Measurements from ENCODE around the gene DNER.

DNER gene

DNA sequence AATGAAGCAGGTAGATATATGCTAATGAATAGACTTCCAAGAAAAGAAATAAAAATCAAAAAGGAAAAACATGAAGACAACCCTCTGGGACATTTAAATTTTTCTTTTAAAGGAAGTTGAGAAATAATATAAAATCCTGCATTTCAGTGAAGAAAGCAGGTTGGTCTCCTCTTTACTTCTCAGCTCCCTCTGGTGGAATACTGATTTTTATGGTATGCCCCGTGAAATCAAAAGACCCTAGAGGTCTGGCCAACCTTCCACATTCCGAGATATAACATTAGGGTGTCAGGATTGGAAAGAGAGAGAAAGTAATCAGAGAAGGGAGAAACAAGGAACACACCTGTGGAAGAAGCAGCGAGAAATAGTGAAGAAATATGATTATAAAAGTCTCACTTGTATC is 72.7 kb downstream of the DNER start:
- H3K4me3 ChIP-seq (ENCODE audit: low read depth, low read length): no peak overlapping the region
- no peak for DNase-seq (ENCODE audit: low read depth)
- TF ChIP-seq, protein P1, sequence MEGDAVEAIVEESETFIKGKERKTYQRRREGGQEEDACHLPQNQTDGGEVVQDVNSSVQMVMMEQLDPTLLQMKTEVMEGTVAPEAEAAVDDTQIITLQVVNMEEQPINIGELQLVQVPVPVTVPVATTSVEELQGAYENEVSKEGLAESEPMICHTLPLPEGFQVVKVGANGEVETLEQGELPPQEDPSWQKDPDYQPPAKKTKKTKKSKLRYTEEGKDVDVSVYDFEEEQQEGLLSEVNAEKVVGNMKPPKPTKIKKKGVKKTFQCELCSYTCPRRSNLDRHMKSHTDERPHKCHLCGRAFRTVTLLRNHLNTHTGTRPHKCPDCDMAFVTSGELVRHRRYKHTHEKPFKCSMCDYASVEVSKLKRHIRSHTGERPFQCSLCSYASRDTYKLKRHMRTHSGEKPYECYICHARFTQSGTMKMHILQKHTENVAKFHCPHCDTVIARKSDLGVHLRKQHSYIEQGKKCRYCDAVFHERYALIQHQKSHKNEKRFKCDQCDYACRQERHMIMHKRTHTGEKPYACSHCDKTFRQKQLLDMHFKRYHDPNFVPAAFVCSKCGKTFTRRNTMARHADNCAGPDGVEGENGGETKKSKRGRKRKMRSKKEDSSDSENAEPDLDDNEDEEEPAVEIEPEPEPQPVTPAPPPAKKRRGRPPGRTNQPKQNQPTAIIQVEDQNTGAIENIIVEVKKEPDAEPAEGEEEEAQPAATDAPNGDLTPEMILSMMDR (IDR thresholded peaks at IDR 0.05; ENCODE audit: control insufficient read depth, extremely low read depth, insufficient read depth): no peak

GRCh38 chr2:229640636-229641035 is 73.7 kb downstream of the DNER start:
- no peak overlapping the region for H3K4me3 ChIP-seq (ENCODE audit: low read depth, low read length)
- no peak for DNase-seq (ENCODE audit: low read depth)
- TF ChIP-seq, protein P1 (IDR thresholded peaks at IDR 0.05; ENCODE audit: control insufficient read depth, extremely low read depth, insufficient read depth): no peak

- DNase-seq (ENCODE audit: low read depth): no peak
- H3K4me3 ChIP-seq (ENCODE audit: low read depth, low read length): no peak overlapping the region
- TF ChIP-seq, protein P1 (IDR thresholded peaks at IDR 0.05; ENCODE audit: control insufficient read depth, extremely low read depth, insufficient read depth): no peak
Measured at GRCh38 chr2:229636571-229636970, 77.8 kb downstream of the DNER start.

DNA sequence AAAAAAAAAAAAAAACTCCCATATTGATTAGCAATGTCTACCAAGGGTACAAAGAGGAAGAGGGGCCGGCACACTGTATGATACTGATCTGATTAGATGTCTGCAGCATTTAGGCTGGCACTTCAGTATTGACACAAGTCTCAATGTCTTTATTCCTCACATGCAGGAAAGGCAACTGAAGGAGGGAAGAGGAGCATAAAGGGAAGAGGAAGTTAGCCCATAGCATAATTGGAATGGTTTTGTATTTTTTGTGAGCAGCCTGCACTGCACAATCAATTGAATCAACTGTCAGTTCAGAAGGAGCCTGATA is 79.0 kb downstream of the DNER start:
- no peak for DNase-seq (ENCODE audit: low read depth)
- H3K4me3 ChIP-seq (ENCODE audit: low read depth, low read length): no peak overlapping the region
- TF ChIP-seq, protein P1 (IDR thresholded peaks at IDR 0.05; ENCODE audit: control insufficient read depth, extremely low read depth, insufficient read depth): no peak

DNA sequence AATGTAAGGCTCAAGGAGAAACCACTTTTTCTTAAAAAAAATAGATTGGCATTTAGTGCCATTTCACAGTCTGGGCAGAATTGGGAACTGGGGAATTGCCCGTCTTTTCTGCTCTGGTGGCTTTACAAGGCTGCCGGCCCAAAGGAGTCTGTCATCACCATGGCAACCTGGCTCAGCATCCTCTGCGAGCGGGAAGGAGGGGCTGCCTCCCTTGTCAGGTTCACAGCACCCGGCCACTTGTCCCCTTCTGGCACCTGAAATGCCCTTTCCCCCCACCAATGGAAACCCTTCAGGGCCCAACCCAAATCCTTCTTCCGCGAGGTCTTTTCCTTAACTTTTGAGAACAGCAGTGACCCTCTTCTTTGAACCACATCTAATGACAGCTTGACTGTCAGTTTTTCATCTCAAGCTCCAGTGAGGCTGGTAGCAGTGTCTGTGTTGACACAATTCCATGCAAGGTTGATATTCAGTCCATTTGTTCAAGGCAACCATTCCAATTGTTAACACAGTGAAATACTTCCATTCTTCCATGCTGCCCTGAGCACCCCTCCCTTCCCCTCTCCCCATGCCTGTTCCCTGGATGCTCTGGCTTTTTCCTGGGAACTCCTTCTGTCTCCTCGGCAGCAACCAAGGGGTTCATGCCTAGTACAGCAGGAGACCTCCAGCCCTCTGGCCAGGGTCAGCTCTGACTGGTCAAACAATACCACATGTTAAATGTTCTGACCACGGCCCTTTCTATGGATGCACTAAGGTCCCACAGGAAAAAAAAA is 79.6 kb downstream of the DNER start:
- TF ChIP-seq, protein P1 (IDR thresholded peaks at IDR 0.05; ENCODE audit: control insufficient read depth, extremely low read depth, insufficient read depth): no peak
- DNase-seq (ENCODE audit: low read depth): no peak
- H3K4me3 ChIP-seq (ENCODE audit: low read depth, low read length): no peak overlapping the region

- TF ChIP-seq, protein P1 (IDR thresholded peaks at IDR 0.05; ENCODE audit: control insufficient read depth, extremely low read depth, insufficient read depth): no peak
- DNase-seq (ENCODE audit: low read depth): no peak
- H3K4me3 ChIP-seq (ENCODE audit: low read depth, low read length): no peak overlapping the region
Measured at GRCh38 chr2:229633556-229633955, 80.8 kb downstream of the DNER start.

- H3K4me3 ChIP-seq (ENCODE audit: low read depth, low read length): no peak overlapping the region
- TF ChIP-seq, protein P1 (IDR thresholded peaks at IDR 0.05; ENCODE audit: control insufficient read depth, extremely low read depth, insufficient read depth): no peak
- DNase-seq (ENCODE audit: low read depth): no peak
Measured at GRCh38 chr2:229629039-229629438, 85.3 kb downstream of the DNER start.

All from LNCaP clone FGC (cell line).